MM.1S (cell line): Measurements from ENCODE around the gene ECSCR.

ENCODE experiments used
- EZH2 ChIP-seq: fragments of 300-600 bp; sonication (generic); optimal IDR thresholded peaks from 2 replicates; pipeline ENCODE3; 2017; ENCODE audit warnings: low read depth, mild to moderate bottlenecking, antibody characterized with exemption, low read length, mixed read lengths
- EZH2phosphoT487 ChIP-seq: fragments of 300-600 bp; sonication (generic); IDR thresholded peaks from 2 replicates; pipeline ENCODE4 v1.6.1; 2018; ENCODE audit warnings: antibody characterized with exemption, low read length
- TF ChIP-seq, protein P1 (sequence below): fragments of 300-600 bp; sonication (generic); IDR thresholded peaks from 2 replicates; pipeline ENCODE4 v1.5.1; 2016; ENCODE audit warnings: antibody characterized with exemption, low read length, mixed read lengths

DNA sequence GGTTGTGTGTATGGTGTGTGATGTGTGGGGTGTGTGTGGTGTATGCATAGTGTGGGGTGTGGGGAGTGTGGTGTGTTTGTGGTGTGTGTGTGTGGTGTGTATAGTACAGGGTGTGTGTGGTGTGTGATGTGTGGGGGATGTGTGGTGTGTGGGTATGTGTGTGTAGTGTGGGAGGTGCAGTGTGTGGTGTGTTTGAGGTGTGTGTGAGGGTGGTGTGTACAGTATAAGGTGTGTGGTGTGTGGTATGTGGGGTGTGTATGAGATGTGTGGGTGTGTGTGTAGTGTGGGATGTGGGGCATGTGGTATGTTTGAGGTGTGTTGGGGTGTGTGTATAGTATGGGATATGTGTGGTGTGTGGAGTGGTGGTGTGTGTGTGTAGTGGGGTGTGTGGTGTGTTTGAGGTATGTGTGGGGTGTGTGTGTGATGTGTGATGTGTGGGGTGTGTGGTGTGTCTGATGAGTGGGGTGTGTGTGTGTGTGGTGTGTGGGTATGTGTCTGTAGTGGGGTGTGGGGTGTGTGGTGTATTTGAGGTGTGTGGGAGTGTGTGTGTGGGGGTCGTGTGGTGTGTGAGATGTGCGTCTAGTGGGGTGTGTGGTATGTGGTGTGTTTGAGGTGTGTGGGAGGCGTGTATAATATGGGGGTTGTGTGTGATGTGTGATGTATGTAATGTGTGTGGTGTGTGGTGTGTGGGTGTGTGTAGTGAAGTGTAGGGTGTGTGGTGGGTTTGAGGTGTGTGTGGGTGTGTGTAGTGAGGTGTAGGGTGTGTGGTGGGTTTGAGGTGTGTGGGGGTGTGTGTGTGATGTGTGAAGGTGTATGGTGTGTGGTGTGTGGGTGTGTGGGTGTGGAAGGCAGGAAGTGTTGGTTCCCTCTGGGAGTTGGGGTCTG is 8.6 kb downstream of the ECSCR start:
- TF ChIP-seq, protein P1, sequence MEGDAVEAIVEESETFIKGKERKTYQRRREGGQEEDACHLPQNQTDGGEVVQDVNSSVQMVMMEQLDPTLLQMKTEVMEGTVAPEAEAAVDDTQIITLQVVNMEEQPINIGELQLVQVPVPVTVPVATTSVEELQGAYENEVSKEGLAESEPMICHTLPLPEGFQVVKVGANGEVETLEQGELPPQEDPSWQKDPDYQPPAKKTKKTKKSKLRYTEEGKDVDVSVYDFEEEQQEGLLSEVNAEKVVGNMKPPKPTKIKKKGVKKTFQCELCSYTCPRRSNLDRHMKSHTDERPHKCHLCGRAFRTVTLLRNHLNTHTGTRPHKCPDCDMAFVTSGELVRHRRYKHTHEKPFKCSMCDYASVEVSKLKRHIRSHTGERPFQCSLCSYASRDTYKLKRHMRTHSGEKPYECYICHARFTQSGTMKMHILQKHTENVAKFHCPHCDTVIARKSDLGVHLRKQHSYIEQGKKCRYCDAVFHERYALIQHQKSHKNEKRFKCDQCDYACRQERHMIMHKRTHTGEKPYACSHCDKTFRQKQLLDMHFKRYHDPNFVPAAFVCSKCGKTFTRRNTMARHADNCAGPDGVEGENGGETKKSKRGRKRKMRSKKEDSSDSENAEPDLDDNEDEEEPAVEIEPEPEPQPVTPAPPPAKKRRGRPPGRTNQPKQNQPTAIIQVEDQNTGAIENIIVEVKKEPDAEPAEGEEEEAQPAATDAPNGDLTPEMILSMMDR = no peak
- TF ChIP-seq EZH2phosphoT487 = no peak
- no peak for TF ChIP-seq EZH2
